ENCODE measurements around the gene BLMH.

The BLMH gene

DNA sequence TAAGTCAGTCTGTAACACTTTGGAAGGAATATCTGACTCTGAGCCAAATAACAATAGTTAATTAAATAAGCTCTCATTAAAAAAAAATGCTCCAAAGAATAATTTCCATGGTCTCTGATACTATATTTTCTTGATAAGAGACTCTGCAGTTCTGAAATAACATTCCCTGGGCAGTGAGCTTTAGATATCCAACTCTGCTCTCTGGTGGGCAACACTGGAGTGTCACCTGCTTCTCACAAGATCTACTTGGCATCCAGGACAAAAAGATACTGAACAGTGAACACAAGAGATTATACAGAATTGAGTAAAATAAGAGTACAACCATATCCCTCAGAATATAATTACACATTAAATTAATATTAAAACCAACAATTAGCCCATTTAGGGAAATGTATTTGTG lies 13.7 kb downstream of the BLMH start:
- TF ChIP-seq SIN3A (IDR thresholded peaks at IDR 0.05; ENCODE audit: borderline replicate concordance, insufficient read depth, low read length) (no peak), TAF1 (IDR thresholded peaks at IDR 0.05; ENCODE audit: borderline replicate concordance, insufficient read depth, low read length) (no peak), POLR2AphosphoS5 (IDR thresholded peaks at IDR 0.05; ENCODE audit: low read depth, low read length) (no peak), FOXP2 (optimal IDR thresholded peaks at IDR 0.05; ENCODE audit: borderline replicate concordance, extremely low read depth, extremely low read length, insufficient read depth) (no peak)
- TF ChIP-seq, protein P1, sequence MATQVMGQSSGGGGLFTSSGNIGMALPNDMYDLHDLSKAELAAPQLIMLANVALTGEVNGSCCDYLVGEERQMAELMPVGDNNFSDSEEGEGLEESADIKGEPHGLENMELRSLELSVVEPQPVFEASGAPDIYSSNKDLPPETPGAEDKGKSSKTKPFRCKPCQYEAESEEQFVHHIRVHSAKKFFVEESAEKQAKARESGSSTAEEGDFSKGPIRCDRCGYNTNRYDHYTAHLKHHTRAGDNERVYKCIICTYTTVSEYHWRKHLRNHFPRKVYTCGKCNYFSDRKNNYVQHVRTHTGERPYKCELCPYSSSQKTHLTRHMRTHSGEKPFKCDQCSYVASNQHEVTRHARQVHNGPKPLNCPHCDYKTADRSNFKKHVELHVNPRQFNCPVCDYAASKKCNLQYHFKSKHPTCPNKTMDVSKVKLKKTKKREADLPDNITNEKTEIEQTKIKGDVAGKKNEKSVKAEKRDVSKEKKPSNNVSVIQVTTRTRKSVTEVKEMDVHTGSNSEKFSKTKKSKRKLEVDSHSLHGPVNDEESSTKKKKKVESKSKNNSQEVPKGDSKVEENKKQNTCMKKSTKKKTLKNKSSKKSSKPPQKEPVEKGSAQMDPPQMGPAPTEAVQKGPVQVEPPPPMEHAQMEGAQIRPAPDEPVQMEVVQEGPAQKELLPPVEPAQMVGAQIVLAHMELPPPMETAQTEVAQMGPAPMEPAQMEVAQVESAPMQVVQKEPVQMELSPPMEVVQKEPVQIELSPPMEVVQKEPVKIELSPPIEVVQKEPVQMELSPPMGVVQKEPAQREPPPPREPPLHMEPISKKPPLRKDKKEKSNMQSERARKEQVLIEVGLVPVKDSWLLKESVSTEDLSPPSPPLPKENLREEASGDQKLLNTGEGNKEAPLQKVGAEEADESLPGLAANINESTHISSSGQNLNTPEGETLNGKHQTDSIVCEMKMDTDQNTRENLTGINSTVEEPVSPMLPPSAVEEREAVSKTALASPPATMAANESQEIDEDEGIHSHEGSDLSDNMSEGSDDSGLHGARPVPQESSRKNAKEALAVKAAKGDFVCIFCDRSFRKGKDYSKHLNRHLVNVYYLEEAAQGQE (IDR thresholded peaks at IDR 0.05; ENCODE audit: insufficient read depth in 1 of 2, low read depth in 2 of 2, low read length in 2 of 2): no peak

DNA sequence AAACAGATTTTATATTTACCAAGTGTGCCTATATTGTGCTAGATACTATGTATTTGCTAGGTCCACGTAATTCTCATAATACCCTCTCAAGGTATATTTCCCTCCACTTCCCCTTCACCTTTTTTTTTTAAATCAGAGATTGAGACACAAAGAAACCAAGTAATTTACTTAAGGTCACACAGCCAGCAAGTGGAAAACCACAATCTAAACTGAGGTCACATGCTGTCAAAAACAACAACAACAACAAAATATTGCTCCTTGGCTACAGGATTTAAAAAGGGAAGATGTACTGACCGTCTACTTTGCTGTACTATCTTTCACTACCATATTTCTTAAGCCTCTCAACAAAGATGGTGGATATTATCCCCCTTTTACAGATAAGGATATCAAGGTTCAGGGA lies 15.8 kb downstream of the BLMH start:
- TF ChIP-seq TAF1 (IDR thresholded peaks at IDR 0.05; ENCODE audit: borderline replicate concordance, insufficient read depth, low read length) (no peak), POLR2AphosphoS5 (IDR thresholded peaks at IDR 0.05; ENCODE audit: low read depth, low read length) (no peak), SIN3A (IDR thresholded peaks at IDR 0.05; ENCODE audit: borderline replicate concordance, insufficient read depth, low read length) (no peak), FOXP2 (optimal IDR thresholded peaks at IDR 0.05; ENCODE audit: borderline replicate concordance, extremely low read depth, extremely low read length, insufficient read depth) (no peak)
- TF ChIP-seq, protein P1 (IDR thresholded peaks at IDR 0.05; ENCODE audit: insufficient read depth in 1 of 2, low read depth in 2 of 2, low read length in 2 of 2): no peak

DNA sequence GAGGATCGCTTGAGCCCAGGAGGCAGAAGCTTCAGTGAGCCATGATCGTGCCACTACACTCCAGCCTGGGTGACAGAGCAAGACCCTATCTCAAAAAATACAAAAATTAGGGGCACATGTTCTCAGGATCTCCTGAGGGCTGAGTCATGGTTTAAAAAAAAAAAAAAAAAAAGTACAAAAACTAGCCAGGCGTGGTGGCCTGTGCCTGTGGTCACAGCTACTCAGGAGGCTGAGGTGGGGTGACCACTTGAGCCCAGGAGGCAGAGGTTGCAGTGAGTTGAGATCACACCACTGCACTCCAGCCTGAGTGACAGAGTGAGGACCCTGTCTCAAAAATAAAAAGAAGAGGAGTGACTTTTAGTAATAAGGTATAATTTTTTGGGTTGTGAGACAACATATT lies 16.9 kb downstream of the BLMH start:
- TF ChIP-seq POLR2AphosphoS5 (IDR thresholded peaks at IDR 0.05; ENCODE audit: low read depth, low read length): no peak
- no peak for TF ChIP-seq FOXP2 (optimal IDR thresholded peaks at IDR 0.05; ENCODE audit: borderline replicate concordance, extremely low read depth, extremely low read length, insufficient read depth)
- TF ChIP-seq, protein P1 (IDR thresholded peaks at IDR 0.05; ENCODE audit: insufficient read depth in 1 of 2, low read depth in 2 of 2, low read length in 2 of 2): no peak
- no peak for TF ChIP-seq TAF1 (IDR thresholded peaks at IDR 0.05; ENCODE audit: borderline replicate concordance, insufficient read depth, low read length)
- no peak for TF ChIP-seq SIN3A (IDR thresholded peaks at IDR 0.05; ENCODE audit: borderline replicate concordance, insufficient read depth, low read length)

DNA sequence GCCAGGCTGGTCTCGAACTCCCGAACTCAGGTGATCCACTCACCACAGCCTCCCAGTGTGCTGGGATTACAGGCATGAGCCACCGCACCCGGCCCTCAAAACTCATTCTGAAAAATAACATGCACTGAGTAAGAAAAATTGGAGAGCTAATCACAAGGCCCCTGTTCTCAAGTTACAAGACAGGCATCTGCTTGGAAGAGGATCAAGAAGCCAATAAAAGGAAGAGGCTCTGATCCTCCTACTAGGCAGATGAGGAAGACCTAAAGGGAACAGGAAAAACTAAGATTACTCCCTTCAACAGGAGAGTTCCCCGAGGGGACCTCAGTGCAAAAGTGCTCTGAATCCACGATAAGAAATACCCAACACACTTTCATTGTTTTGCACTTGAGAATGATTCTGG lies 18.4 kb downstream of the BLMH start:
- TF ChIP-seq SIN3A (IDR thresholded peaks at IDR 0.05; ENCODE audit: borderline replicate concordance, insufficient read depth, low read length) (no peak), FOXP2 (optimal IDR thresholded peaks at IDR 0.05; ENCODE audit: borderline replicate concordance, extremely low read depth, extremely low read length, insufficient read depth) (no peak), POLR2AphosphoS5 (IDR thresholded peaks at IDR 0.05; ENCODE audit: low read depth, low read length) (no peak), TAF1 (IDR thresholded peaks at IDR 0.05; ENCODE audit: borderline replicate concordance, insufficient read depth, low read length) (no peak)
- TF ChIP-seq, protein P1 (IDR thresholded peaks at IDR 0.05; ENCODE audit: insufficient read depth in 1 of 2, low read depth in 2 of 2, low read length in 2 of 2): no peak

DNA sequence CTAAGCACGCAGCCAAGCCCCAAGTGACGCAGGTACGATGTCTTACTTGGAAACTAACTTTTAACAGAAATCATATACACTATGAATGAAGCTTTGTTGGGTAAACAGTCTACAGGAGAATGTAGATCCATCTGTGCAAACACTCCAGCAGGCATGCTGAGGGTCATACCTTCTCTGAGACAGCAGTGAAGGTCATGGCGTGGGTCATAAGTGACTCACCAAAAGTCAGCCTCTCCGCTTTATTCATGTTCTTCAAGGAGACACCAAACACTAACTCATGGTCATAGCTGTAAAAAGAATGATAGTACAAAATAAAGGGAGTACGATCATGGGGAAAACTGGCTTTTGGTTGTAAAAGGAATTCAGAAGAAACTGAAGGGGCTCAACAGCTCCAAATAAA lies 20.6 kb downstream of the BLMH start:
- TF ChIP-seq SIN3A (IDR thresholded peaks at IDR 0.05; ENCODE audit: borderline replicate concordance, insufficient read depth, low read length): no peak

Data from PFSK-1 (cell line).